NCI-H2196 treated with DMSO at 0.1 percent for 48 hours (cell line): ENCODE results near the gene TAC3.
A peak's percentile ranks its signal among the peaks of the same experiment; 100 is the strongest.
"Not testable (repeated sequence)": the region's sequence is repeated elsewhere in the genome, so short reads cannot be mapped to it uniquely, and the experiment has no call there.

Experiments used
- DNase-seq: peaks from one replicate; lab custom pipeline; 2025; ENCODE audit not compliant: unreplicated experiment; lab: John Stamatoyannopoulos, UW

TAC3 gene

GRCh38 chr12:56987011-56987410, 29.3 kb downstream of the TAC3 start:
- no peak for DNase-seq

- DNase-seq = peak; percentile 73
Observed at GRCh38 chr12:56985714-56986113, 30.6 kb downstream of the TAC3 start.

GRCh38 chr12:56983386-56983785, 32.9 kb downstream of the TAC3 start:
- no peak for DNase-seq

GRCh38 chr12:56982578-56983236, 33.6 kb downstream of the TAC3 start:
- DNase-seq = not testable (repeated sequence)

GRCh38 chr12:56980941-56981530, 35.3 kb downstream of the TAC3 start:
- no peak for DNase-seq

GRCh38 chr12:56980268-56980667, 36.1 kb downstream of the TAC3 start:
- no peak for DNase-seq

GRCh38 chr12:56979628-56980027, 36.7 kb downstream of the TAC3 start:
- DNase-seq = no peak

GRCh38 chr12:56978397-56979138, 37.8 kb downstream of the TAC3 start:
- DNase-seq = no peak

GRCh38 chr12:56977361-56977760, 39.0 kb downstream of the TAC3 start:
- not testable (repeated sequence) for DNase-seq

- DNase-seq = not testable (repeated sequence)
Observed at GRCh38 chr12:56974224-56974623, 42.1 kb downstream of the TAC3 start.

- DNase-seq = not testable (repeated sequence)
Observed at GRCh38 chr12:56968910-56969309, 47.4 kb downstream of the TAC3 start.

- DNase-seq = not testable (repeated sequence)
Observed at GRCh38 chr12:56965997-56966642, 50.2 kb downstream of the TAC3 start.

GRCh38 chr12:56965124-56965523, 51.2 kb downstream of the TAC3 start:
- DNase-seq = not testable (repeated sequence)

GRCh38 chr12:56963557-56963956, 52.8 kb downstream of the TAC3 start:
- DNase-seq = not testable (repeated sequence)

- DNase-seq = not testable (repeated sequence)
Observed at GRCh38 chr12:56962247-56962646, 54.1 kb downstream of the TAC3 start.
